Activated gamma-delta T cell treated with Interleukin-2 at 50 U/mL for 16 hours (primary cell): Measurements from ENCODE around the gene ILKAP.

ENCODE experiments used
- DNase-seq: peaks from one replicate; pipeline ENCODE4 v3.0.0-alpha.2; 2020

Gene ILKAP

GRCh38 chr2:238236571-238236970, 33.1 kb upstream of the ILKAP start:
- no peak for DNase-seq

GRCh38 chr2:238235856-238236255, 32.4 kb upstream of the ILKAP start:
- DNase-seq = no peak

DNA sequence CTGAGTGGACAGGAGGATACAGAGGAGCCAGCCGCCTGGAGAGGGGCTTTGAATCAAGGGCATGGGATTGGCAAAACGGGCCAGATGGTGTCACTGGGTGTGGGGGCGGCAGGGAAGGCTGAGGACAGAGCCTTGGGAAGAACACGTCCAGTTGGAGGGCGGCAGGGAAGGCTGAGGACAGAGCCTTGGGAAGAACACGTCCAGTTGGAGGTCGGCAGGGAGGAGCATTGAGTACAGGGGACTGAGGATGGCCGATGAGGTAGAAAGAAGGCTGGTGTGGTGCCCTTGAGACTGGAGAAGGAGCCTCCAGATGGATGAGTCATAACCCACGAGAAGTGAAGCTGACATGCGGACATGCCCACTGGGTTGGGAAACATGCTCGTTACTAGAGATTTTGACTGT, 31.8 kb upstream of the ILKAP start:
- no peak for DNase-seq

DNA sequence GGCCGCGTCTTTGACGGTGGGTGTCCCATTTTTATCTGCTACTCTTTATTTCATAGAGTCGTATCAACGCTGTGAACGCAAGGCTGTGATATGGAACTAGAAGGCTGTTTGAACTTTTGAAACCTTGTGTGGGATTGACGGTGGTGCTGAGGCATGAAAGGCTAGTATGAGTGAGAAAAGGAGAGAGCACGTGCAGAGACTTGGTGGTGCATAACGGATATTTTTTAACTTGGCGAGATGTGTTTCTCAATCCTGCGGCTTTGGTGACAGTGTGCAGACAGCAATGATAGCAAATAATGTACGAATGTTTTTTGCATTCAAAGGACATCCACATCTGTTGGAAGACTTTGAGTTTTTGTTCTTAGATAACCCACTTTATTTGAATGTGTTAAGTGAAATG, 30.1 kb upstream of the ILKAP start:
- DNase-seq = no peak

DNA sequence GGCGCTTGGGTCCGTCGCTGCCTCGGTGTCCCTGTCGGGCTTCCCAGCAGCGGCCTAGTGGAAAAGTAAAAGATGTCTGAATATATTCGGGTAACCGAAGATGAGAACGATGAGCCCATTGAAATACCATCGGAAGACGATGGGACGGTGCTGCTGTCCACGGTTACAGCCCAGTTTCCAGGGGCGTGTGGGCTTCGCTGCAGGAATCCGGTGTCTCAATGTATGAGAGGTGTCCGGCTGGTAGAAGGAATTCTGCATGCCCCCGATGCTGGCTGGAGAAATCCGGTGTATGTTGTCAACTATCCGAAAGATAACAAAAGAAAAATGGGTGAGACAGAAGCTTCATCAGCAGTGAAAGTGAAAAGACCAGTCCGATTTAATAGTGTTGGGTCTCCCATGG, 28.3 kb upstream of the ILKAP start:
- no peak for DNase-seq

- peak; percentile 77 for DNase-seq
Measured at GRCh38 chr2:238231251-238231793, 27.8 kb upstream of the ILKAP start.

DNA sequence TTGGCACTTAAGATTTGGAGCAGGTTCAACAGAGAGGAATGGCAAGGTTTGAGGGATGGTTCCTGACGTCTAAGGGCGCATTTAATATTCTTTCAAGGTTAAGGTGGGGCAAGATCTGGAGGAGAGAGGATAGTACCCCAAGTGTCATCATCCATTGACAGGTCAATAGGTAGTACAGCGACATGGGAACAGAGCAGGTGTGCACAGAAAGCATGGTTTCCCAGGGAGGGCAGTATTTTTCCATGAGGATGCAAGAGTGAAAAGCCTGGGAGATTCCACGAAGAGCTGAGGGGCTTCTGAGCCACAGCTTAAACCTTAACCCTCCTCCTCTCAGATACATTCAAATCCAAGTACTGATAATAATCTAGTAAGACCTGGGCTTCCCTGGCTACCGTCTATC, 27.2 kb upstream of the ILKAP start:
- no peak for DNase-seq

DNA sequence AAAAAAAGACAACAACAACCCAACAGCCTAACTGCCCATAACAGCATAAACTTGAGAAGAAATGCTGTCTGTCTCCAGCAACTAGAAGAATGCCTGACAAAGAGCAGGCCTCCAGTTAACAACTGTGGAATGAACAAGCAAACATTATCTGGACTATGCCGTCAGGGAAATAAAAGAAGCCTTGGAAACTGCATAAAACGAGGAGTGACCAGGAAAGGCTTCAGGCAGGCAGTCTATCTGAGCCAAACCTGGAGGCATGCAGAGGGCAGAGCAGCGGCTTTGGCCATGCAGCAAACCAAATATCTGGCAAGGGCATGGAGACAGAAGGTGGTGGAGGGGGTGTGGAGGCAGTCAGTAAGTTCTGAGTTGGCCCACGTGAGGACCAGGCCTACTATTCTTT, 25.2 kb upstream of the ILKAP start:
- DNase-seq = no peak

GRCh38 chr2:238227587-238228032, 24.1 kb upstream of the ILKAP start:
- no peak for DNase-seq

- no peak for DNase-seq
Measured at GRCh38 chr2:238226698-238227586, 23.4 kb upstream of the ILKAP start.

DNA sequence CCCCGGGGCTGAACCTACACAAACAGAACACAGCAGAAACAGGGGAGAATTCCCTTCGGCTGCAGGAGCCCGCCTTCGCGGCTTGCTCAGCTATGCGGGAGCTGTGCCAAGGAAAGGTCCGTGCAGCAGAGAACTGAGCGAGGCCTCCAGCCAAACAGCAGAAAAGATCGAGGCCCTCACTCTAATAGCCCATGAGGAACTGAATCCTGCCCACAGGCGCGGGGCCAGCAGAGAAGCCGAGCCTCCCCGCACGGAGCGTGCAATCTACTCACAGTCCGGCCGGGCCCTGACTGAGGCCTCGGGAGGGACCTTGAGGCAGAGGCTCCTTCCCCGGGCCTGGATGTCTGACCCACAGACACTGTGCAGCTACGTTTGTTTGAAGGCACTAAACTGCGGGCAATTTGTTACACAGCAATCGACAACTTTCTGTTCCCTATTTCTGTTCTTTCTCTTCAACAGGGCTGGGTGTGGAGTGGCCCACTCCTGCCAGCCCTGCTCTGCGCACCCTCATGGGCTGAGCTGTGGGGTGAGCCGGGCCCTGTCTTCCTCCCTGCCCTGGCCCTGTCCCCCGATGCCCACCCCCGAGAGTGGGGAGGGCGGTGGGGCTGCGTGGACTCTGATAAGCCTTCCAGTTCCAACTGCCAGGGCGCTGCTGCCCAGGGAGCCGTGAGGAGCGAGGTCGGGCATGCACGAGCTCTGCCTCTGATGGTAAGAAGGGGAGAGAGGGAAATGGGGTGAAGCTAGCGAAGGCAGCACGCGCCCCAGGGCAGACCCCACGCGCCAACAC, 22.6 kb upstream of the ILKAP start:
- no peak for DNase-seq

GRCh38 chr2:238225121-238225520, 21.6 kb upstream of the ILKAP start:
- DNase-seq = no peak

- DNase-seq = no peak
Measured at GRCh38 chr2:238224356-238225035, 21.0 kb upstream of the ILKAP start.

GRCh38 chr2:238220892-238221521, 17.5 kb upstream of the ILKAP start:
- no peak for DNase-seq

DNA sequence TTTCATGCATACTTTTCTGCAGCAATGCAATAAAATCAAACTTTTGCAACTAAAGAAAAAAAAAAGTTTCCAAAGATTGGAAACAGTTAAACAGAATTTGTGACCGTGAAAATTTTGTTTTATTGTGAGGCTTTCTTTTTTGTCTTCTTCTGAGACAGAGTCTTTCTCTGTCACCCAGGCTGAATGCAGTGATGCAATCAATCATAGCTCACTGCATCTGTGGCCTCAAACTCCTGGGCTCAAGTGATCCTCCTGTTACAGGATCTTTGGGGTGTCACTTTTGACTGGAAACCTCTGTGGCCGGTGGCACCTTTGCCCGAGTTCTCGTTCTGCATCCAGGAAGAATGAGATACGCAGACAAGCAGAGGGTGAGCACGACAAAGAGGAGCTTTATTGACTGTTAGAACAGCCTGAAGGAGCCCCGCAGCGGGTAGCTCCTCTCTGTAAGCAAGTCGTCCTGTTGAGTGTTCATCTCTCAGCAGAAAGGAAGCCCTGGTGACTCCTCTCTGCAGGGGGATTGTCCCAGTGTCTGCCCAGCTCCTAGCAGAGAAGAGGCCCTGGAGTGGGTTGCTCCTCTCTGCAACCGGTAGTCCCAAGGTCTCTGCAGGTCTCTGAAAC, 16.9 kb upstream of the ILKAP start:
- DNase-seq = no peak

DNA sequence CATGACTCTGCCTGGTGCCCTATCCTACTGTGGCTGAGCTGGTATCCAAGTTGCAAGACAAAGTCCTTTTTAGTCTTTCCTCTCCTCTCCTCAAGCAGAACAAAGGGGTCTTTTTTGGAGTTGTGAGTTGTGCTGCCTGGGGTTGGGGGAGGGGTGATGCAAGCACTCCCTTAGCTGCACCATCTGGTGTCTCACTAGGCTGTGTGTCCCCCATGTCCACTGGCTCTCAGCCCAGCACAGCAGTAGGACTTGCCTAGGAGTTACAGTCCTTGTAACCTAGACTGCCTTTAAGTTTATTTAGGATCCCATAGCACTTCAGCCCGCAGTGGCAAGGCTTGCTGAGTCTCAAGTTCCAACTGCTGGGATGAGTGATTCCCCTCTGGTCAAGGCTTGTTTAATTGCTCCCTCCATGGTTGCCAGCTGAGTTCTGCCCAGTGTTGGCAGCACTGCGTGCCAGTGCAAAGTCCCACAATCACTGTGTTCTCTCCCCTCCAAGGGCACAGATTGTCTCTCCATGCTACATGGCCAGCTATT, 13.2 kb upstream of the ILKAP start:
- DNase-seq = no peak

- DNase-seq = no peak
Measured at GRCh38 chr2:238207006-238207405, 3.5 kb upstream of the ILKAP start.

GRCh38 chr2:238203973-238204683, 633 bp upstream of the ILKAP start:
- DNase-seq = no peak

GRCh38 chr2:238202326-238203093, 985 bp downstream of the ILKAP start:
- peak; percentile 14 for DNase-seq

- DNase-seq = no peak
Measured at GRCh38 chr2:238190445-238190844, 13.1 kb downstream of the ILKAP start.
